Tibial artery (tissue), 4 donors: ENCODE results near the gene CFAP410.
A peak's percentile ranks its signal among the peaks of the same experiment; 100 is the strongest.

ENCODE experiments used
- DNase-seq, 2 donors: peaks; one replicate each; pipeline ENCODE4 v3.0.0-alpha.2; 2019
- H3K27ac ChIP-seq, 2 donors: fragments of 200-600 bp; sonication (generic) in 1 of 2; 1 replicate in 1 of 2; 2 replicates in 1 of 2; pipeline ENCODE4 v1.5.1; 2018 to 2019; ENCODE audit warnings: mild to moderate bottlenecking in 1 of 2
- H3K27me3 ChIP-seq, 2 donors: fragments of 200-600 bp; sonication (generic) in 1 of 2; one replicate each; pipeline versions ENCODE4 v1.5.1 to v1.6.0; 2016 to 2019
- H3K36me3 ChIP-seq, 3 donors: fragments of 200-600 bp; sonication (generic) in 2 of 3; one replicate each; pipeline ENCODE4 v1.5.1; 2016 to 2019; ENCODE audit warnings: mild to moderate bottlenecking in 2 of 3
- H3K4me1 ChIP-seq, 4 donors: fragments of 200-600 bp; sonication (generic) in 2 of 4; 1 replicate in 3 of 4; 2 replicates in 1 of 4; pipeline ENCODE4 v1.5.1; 2016 to 2019
- H3K4me3 ChIP-seq, 2 donors: fragments of 200-600 bp; sonication (generic) in 1 of 2; 1 replicate in 1 of 2; 2 replicates in 1 of 2; pipeline ENCODE4 v1.5.1; 2018 to 2019; ENCODE audit warnings: mild to moderate bottlenecking in 2 of 2
- H3K9me3 ChIP-seq, 3 donors: fragments of 200-600 bp; sonication (generic) in 1 of 3; one replicate each; pipeline ENCODE4 v1.5.1; 2016 to 2019
- CTCF ChIP-seq, 2 experiments: fragments of 200-600 bp in 1 of 2; fragments of 450-650 bp in 1 of 2; IDR thresholded peaks; one replicate each; pipeline ENCODE4 v1.5.1; 2017 to 2019; ENCODE audit warnings: antibody characterized with exemption in 2 of 2, mild to moderate bottlenecking in 1 of 2, moderate library complexity in 1 of 2
- intact Hi-C: fragments of 100-400 bp; cut with DNase I; formaldehyde crosslinking; loops from one replicate; pipeline ENCODE4 v1.15.0; 2023; ENCODE audit warnings: low total_unique reads

The CFAP410 gene

DNA sequence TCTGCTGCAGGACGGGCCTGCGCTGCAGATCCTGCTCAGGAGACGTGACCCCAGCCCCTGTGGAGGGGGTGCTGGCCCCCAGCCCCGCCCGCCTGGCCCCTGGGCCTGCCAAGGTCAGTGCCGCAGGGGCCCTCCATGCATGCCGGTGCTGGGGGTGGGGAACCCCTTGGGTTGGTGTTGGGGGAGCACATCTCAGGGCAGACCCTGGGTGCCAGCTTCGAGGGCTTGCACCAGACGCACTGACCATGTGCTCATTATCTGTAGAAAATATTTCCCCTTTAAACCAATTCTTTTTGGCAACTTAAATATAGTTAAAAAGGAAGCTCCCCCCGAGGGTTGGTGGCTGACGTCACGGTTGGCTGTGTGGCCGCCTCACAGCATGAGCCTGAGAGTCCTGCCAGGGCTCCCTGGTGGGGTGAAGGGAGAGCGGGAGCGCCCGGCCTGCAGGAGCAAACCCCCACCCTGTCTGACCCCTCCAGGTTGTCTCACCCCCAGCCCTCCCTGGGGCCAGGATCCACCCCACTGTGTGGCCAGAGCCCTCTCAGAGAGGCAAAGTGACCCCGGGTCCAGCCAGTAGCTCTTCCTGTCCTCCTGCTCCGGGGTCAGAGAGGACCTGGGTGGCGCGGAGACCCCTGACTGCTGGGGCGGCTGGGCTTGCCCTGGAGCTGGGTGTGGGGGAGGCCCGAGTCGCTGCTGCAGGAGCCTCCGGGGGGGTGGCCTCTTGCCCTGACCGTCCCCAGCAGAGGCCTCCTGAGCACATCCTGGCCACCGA is 44.6 kb downstream of the CFAP410 start:
- no peaks in the 10 kb centered on the region for H3K36me3 ChIP-seq
- no peak overlapping the region for H3K27ac ChIP-seq
- H3K9me3 ChIP-seq: no peaks in the 10 kb centered on the region
- H3K4me1 ChIP-seq: peaks cover 0 to 31% (median 23%) of the 10 kb centered on the region in 4 donors
- intact Hi-C loops: no loop called here
- no peak for TF ChIP-seq CTCF (IDR thresholded peaks at IDR 0.05)
- H3K27me3 ChIP-seq: peaks cover 0 to 52% of the 10 kb centered on the region in 2 donors
- H3K4me3 ChIP-seq: no peak overlapping the region
- DNase-seq: peak in 1 of 2 donors; percentile 51

GRCh38 chr21:44293551-44294231 is 45.5 kb downstream of the CFAP410 start:
- peaks cover 0 to 52% of the 10 kb centered on the region in 2 donors for H3K27me3 ChIP-seq
- no peaks in the 10 kb centered on the region for H3K36me3 ChIP-seq
- H3K27ac ChIP-seq: no peak overlapping the region
- no peak for DNase-seq
- intact Hi-C loops: no loop called here
- no peak for TF ChIP-seq CTCF (IDR thresholded peaks at IDR 0.05)
- peaks cover 0 to 22% (median 17%) of the 10 kb centered on the region in 4 donors for H3K4me1 ChIP-seq
- H3K9me3 ChIP-seq: no peaks in the 10 kb centered on the region
- no peak overlapping the region for H3K4me3 ChIP-seq

DNA sequence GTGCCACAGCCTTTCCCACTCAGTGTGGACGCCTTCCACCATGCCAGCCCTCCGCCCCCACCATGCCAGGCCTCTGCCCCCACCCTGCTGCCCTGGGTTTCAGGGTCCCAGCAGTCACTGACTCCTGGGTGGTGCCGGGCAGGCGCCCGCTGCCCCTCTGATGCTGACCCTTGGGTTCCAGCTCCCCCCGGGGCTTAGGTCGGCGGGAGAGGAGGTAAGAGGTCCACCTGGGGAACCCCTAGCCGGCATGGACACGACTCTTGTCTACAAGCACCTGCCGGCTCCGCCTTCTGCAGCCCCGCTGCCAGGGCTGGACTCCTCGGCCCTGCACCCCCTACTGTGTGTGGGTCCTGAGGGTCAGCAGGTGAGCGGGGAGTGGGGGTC is 46.4 kb downstream of the CFAP410 start:
- Histone ChIP-seq H3K27ac (no peak overlapping the region), H3K27me3 (peaks cover 0 to 58% of the 10 kb centered on the region in 2 donors), H3K36me3 (no peaks in the 10 kb centered on the region), H3K9me3 (no peaks in the 10 kb centered on the region), H3K4me1 (peaks cover 0 to 20% (median 14%) of the 10 kb centered on the region in 4 donors), H3K4me3 (no peak overlapping the region)
- no peak for TF ChIP-seq CTCF (IDR thresholded peaks at IDR 0.05)
- no peak for DNase-seq
- intact Hi-C loops: no loop called here

GRCh38 chr21:44291936-44292811 is 47.0 kb downstream of the CFAP410 start:
- H3K4me1 ChIP-seq: peaks cover 0 to 14% (median 9%) of the 10 kb centered on the region in 4 donors
- no peak overlapping the region for H3K4me3 ChIP-seq
- intact Hi-C loops: no loop called here
- H3K9me3 ChIP-seq: no peaks in the 10 kb centered on the region
- H3K27me3 ChIP-seq: peaks cover 0 to 63% of the 10 kb centered on the region in 2 donors
- no peak overlapping the region for H3K27ac ChIP-seq
- no peak for DNase-seq
- H3K36me3 ChIP-seq: no peaks in the 10 kb centered on the region
- no peak for TF ChIP-seq CTCF (IDR thresholded peaks at IDR 0.05)

DNA sequence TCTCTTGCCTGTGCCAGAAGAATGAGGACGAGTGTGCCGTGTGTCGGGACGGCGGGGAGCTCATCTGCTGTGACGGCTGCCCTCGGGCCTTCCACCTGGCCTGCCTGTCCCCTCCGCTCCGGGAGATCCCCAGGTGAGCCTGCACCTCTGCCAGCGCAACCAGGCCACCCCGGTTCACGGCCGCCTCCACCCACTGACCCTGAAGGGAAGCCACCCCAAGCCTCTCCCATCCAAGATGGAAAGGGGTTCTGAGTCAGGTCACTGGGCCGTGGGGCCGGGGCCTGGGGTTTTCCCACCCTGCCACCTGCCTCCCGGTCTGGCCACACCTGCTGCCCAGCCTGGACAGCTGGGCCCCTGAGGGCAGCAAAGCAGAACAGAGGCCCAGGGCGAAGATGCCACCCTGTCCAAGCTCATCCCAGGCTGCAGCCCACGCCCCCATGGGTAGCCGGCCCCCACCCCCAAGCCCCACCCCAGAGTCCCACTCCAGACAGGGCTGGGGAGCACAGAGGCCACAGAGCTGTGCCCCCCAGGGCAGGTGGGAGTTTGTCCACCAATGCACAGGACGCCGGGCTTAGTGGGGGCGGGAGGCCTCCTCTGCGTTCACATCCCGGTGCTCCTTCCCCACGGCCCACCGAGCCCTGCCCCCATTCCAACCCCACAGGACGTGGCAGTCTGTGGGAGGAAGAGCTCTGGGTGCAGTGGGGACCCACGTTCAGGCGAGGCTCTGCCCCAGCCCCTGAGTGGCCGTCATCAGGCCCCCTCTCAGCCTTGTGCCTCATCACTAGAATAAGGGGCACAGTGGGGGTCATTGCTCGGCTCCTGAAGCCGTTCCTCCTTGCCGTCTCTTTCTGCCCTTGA is 47.9 kb downstream of the CFAP410 start:
- intact Hi-C loops: no loop called here
- Histone ChIP-seq H3K36me3 (no peaks in the 10 kb centered on the region), H3K4me1 (peaks cover 0 to 11% (median 9%) of the 10 kb centered on the region in 4 donors), H3K4me3 (no peak overlapping the region), H3K27ac (no peak overlapping the region), H3K9me3 (no peaks in the 10 kb centered on the region), H3K27me3 (peaks cover 0 to 63% of the 10 kb centered on the region in 2 donors)
- TF ChIP-seq CTCF (IDR thresholded peaks at IDR 0.05): no peak
- no peak for DNase-seq
